EH (cell line): ENCODE measurements around the gene LPP.
A peak's percentile ranks its signal among the peaks of the same experiment; 100 is the strongest.

ENCODE experiments used
- DNase-seq: peaks from one replicate; pipeline ENCODE4 v3.0.0-alpha.2; 2015; ENCODE audit warnings: low read depth

Gene LPP

GRCh38 chr3:188752850-188753249 lies 598.9 kb downstream of the LPP start:
- DNase-seq, result no peak

- no peak for DNase-seq
Measured at GRCh38 chr3:188754267-188754666, 600.3 kb downstream of the LPP start.

- DNase-seq, result no peak
Measured at GRCh38 chr3:188756241-188756640, 602.3 kb downstream of the LPP start.

- no peak for DNase-seq
Measured at GRCh38 chr3:188759336-188760005, 605.5 kb downstream of the LPP start.

GRCh38 chr3:188760408-188760807 lies 606.5 kb downstream of the LPP start:
- peak; percentile 39 for DNase-seq

- no peak for DNase-seq
Measured at GRCh38 chr3:188761439-188761838, 607.5 kb downstream of the LPP start.

GRCh38 chr3:188761964-188762363 lies 608.0 kb downstream of the LPP start:
- DNase-seq, result no peak

GRCh38 chr3:188764609-188765008 lies 610.7 kb downstream of the LPP start:
- no peak for DNase-seq

GRCh38 chr3:188769831-188770230 lies 615.9 kb downstream of the LPP start:
- DNase-seq, result no peak

- DNase-seq, result peak; percentile 89
Measured at GRCh38 chr3:188772886-188773285, 618.9 kb downstream of the LPP start.

- DNase-seq, result no peak
Measured at GRCh38 chr3:188775412-188775811, 621.5 kb downstream of the LPP start.

- peak; percentile 60 for DNase-seq
Measured at GRCh38 chr3:188776447-188776846, 622.5 kb downstream of the LPP start.

- no peak for DNase-seq
Measured at GRCh38 chr3:188778091-188778852, 624.3 kb downstream of the LPP start.

- DNase-seq, result no peak
Measured at GRCh38 chr3:188779281-188779980, 625.5 kb downstream of the LPP start.

- peak; percentile 39 for DNase-seq
Measured at GRCh38 chr3:188780193-188781147, 626.5 kb downstream of the LPP start.

- DNase-seq, result no peak
Measured at GRCh38 chr3:188782613-188783124, 628.7 kb downstream of the LPP start.

GRCh38 chr3:188786424-188786823 lies 632.5 kb downstream of the LPP start:
- no peak for DNase-seq

- DNase-seq, result peak; percentile 92
Measured at GRCh38 chr3:188788621-188789081, 634.7 kb downstream of the LPP start.

GRCh38 chr3:188789251-188789650 lies 635.3 kb downstream of the LPP start:
- no peak for DNase-seq

- DNase-seq, result no peak
Measured at GRCh38 chr3:188791311-188791710, 637.4 kb downstream of the LPP start.

- no peak for DNase-seq
Measured at GRCh38 chr3:188792793-188793192, 638.8 kb downstream of the LPP start.
